Retina (tissue), 1 donor: ENCODE measurements around the gene KRTAP10-10.
A peak's percentile ranks its signal among the peaks of the same experiment; 100 is the strongest.
"Not testable (repeated sequence)": the region's sequence is repeated elsewhere in the genome, so short reads cannot be mapped to it uniquely, and the experiment has no call there.

Experiments used
- DNase-seq: peaks from one replicate; pipeline ENCODE4 v3.0.0-alpha.2; 2016

The KRTAP10-10 gene

GRCh38 chr21:44603109-44603875 is 33.9 kb upstream of the KRTAP10-10 start:
- DNase-seq, result no peak

- no peak for DNase-seq
Observed at GRCh38 chr21:44603911-44604310, 33.2 kb upstream of the KRTAP10-10 start.

- no peak for DNase-seq
Observed at GRCh38 chr21:44606495-44606894, 30.7 kb upstream of the KRTAP10-10 start.

- no peak for DNase-seq
Observed at GRCh38 chr21:44609193-44609592, 28.0 kb upstream of the KRTAP10-10 start.

GRCh38 chr21:44610157-44610843 is 26.9 kb upstream of the KRTAP10-10 start:
- DNase-seq, result not testable (repeated sequence)

GRCh38 chr21:44611551-44611950 is 25.6 kb upstream of the KRTAP10-10 start:
- no peak for DNase-seq

- DNase-seq, result no peak
Observed at GRCh38 chr21:44612029-44612486, 25.1 kb upstream of the KRTAP10-10 start, which contains the start of gene KRTAP10-8. KRTAP10-8 (plus strand) TSS chr21:44612079; CDS start chr21:44612101, 22 bp downstream.

- no peak for DNase-seq
Observed at GRCh38 chr21:44612669-44613229, 24.4 kb upstream of the KRTAP10-10 start.

- DNase-seq, result no peak
Observed at GRCh38 chr21:44613386-44614155, 23.6 kb upstream of the KRTAP10-10 start.

- DNase-seq, result no peak
Observed at GRCh38 chr21:44614161-44614631, 23.0 kb upstream of the KRTAP10-10 start.

- no peak for DNase-seq
Observed at GRCh38 chr21:44614961-44615391, 22.2 kb upstream of the KRTAP10-10 start.

GRCh38 chr21:44615466-44615865 is 21.7 kb upstream of the KRTAP10-10 start:
- no peak for DNase-seq

GRCh38 chr21:44615911-44616590 is 21.1 kb upstream of the KRTAP10-10 start:
- peak; percentile 51 for DNase-seq

GRCh38 chr21:44616591-44616926 is 20.6 kb upstream of the KRTAP10-10 start:
- DNase-seq, result no peak

GRCh38 chr21:44617071-44617501 is 20.1 kb upstream of the KRTAP10-10 start:
- DNase-seq, result no peak

- no peak for DNase-seq
Observed at GRCh38 chr21:44618504-44618903, 18.7 kb upstream of the KRTAP10-10 start.

- no peak for DNase-seq
Observed at GRCh38 chr21:44618909-44619308, 18.2 kb upstream of the KRTAP10-10 start.

GRCh38 chr21:44619886-44620285 is 17.3 kb upstream of the KRTAP10-10 start:
- DNase-seq, result no peak

GRCh38 chr21:44623575-44623974 is 13.6 kb upstream of the KRTAP10-10 start:
- no peak for DNase-seq

- no peak for DNase-seq
Observed at GRCh38 chr21:44625756-44626155, 11.4 kb upstream of the KRTAP10-10 start.

GRCh38 chr21:44626262-44626661 is 10.9 kb upstream of the KRTAP10-10 start:
- no peak for DNase-seq

- no peak for DNase-seq
Observed at GRCh38 chr21:44626673-44627143, 10.4 kb upstream of the KRTAP10-10 start, which contains the start of gene KRTAP10-9. KRTAP10-9 (plus strand) TSS chr21:44627093; CDS start chr21:44627172, 79 bp downstream.
